Endothelial cell of umbilical vein (primary cell): ENCODE data around the gene RBM47.

Experiments used
- CTCF ChIP-seq, 2 donors: IDR thresholded peaks; 1 replicate in 1 of 2; 2 replicates in 1 of 2; pipeline ENCODE4 v1.5.1; 2011; ENCODE audit warnings: low read length in 2 of 2, mild to moderate bottlenecking in 2 of 2, moderate library complexity in 2 of 2, control low read depth in 1 of 2, inconsistent platforms in 1 of 2, low read depth in 1 of 2; ENCODE audit not compliant: insufficient read depth in 1 of 2; ENCODE audit errors: extremely low read depth in 1 of 2
- EZH2 ChIP-seq: IDR thresholded peaks from 2 replicates; pipeline ENCODE4 v1.6.1; 2012; ENCODE audit warnings: borderline replicate concordance, low read depth, mild to moderate bottlenecking, moderate library complexity, low read length, inconsistent platforms; ENCODE audit not compliant: severe bottlenecking
- GATA2 ChIP-seq: IDR thresholded peaks from 2 replicates; pipeline ENCODE4 v1.7.0; 2011; ENCODE audit warnings: low read depth, mild to moderate bottlenecking, moderate library complexity, mixed read lengths, low read length; ENCODE audit not compliant: insufficient read length, insufficient read depth
- JUN ChIP-seq: IDR thresholded peaks from 2 replicates; pipeline ENCODE4 v1.6.1; 2011; ENCODE audit warnings: borderline replicate concordance, low read depth; ENCODE audit not compliant: insufficient read length, insufficient read depth
- MAX ChIP-seq: IDR thresholded peaks from 2 replicates; pipeline ENCODE4 v1.6.1; 2011; ENCODE audit not compliant: insufficient read depth, insufficient read length
- MYC ChIP-seq: IDR thresholded peaks from one replicate; pipeline ENCODE4 v1.6.1; 2011; ENCODE audit warnings: mild to moderate bottlenecking, low read depth, low read length
- POLR2A ChIP-seq: IDR thresholded peaks from 2 replicates; pipeline ENCODE4 v1.6.1; 2012; ENCODE audit warnings: low read depth, mild to moderate bottlenecking, control low read depth, low read length
- POLR2AphosphoS5 ChIP-seq: IDR thresholded peaks from 2 replicates; pipeline ENCODE4 v1.6.1; 2012; ENCODE audit warnings: low read depth, mild to moderate bottlenecking, control low read depth, low read length, moderate library complexity; ENCODE audit not compliant: insufficient read depth

- no peak for TF ChIP-seq GATA2
- no peak for TF ChIP-seq JUN
- TF ChIP-seq MYC, result no peak
- TF ChIP-seq CTCF (IDR thresholded peaks at IDR 0.05; ENCODE audit: extremely low read depth in 1 of 2, insufficient read depth in 1 of 2, low read depth in 1 of 2, low read length in 2 of 2), result no peak
- no peak for TF ChIP-seq POLR2A
- no peak for TF ChIP-seq MAX
- no peak for TF ChIP-seq EZH2
- no peak for TF ChIP-seq POLR2AphosphoS5
Observed at GRCh38 chr4:40547789-40548132, 81.9 kb downstream of the RBM47 start.
